ENCODE results near the gene PEF1.
A peak's percentile ranks its signal among the peaks of the same experiment; 100 is the strongest.

Gene PEF1

GRCh38 chr1:31671561-31672201 is 27.0 kb upstream of the PEF1 start:
- DNase-seq (ENCODE audit: low read depth in 2 of 3, low spot score in 2 of 3), result no peak

GRCh38 chr1:31671147-31671546 is 26.5 kb upstream of the PEF1 start:
- DNase-seq (ENCODE audit: low read depth in 2 of 3, low spot score in 2 of 3), result no peak

- DNase-seq (ENCODE audit: low read depth in 2 of 3, low spot score in 2 of 3), result no peak
Observed at GRCh38 chr1:31670593-31670964, 25.9 kb upstream of the PEF1 start.

- DNase-seq (ENCODE audit: low read depth in 2 of 3, low spot score in 2 of 3), result no peak
Observed at GRCh38 chr1:31669786-31670592, 25.3 kb upstream of the PEF1 start.

GRCh38 chr1:31669433-31669785 is 24.7 kb upstream of the PEF1 start:
- no peak for DNase-seq (ENCODE audit: low read depth in 2 of 3, low spot score in 2 of 3)

- DNase-seq (ENCODE audit: low read depth in 2 of 3, low spot score in 2 of 3), result no peak
Observed at GRCh38 chr1:31668303-31668883, 23.7 kb upstream of the PEF1 start.

- DNase-seq (ENCODE audit: low read depth in 2 of 3, low spot score in 2 of 3), result no peak
Observed at GRCh38 chr1:31667065-31667785, 22.5 kb upstream of the PEF1 start.

- DNase-seq (ENCODE audit: low read depth in 2 of 3, low spot score in 2 of 3), result no peak
Observed at GRCh38 chr1:31666263-31666963, 21.7 kb upstream of the PEF1 start.

GRCh38 chr1:31665234-31665878 is 20.7 kb upstream of the PEF1 start:
- DNase-seq (ENCODE audit: low read depth in 2 of 3, low spot score in 2 of 3), result no peak

GRCh38 chr1:31664528-31664927 is 19.9 kb upstream of the PEF1 start:
- DNase-seq (ENCODE audit: low read depth in 2 of 3, low spot score in 2 of 3), result no peak

GRCh38 chr1:31663622-31664452 is 19.2 kb upstream of the PEF1 start:
- DNase-seq (ENCODE audit: low read depth in 2 of 3, low spot score in 2 of 3), result peak; percentile 12 to 59 (median 49)

- no peak for DNase-seq (ENCODE audit: low read depth in 2 of 3, low spot score in 2 of 3)
Observed at GRCh38 chr1:31662463-31662862, 17.8 kb upstream of the PEF1 start.

GRCh38 chr1:31661856-31662255 is 17.2 kb upstream of the PEF1 start:
- no peak for DNase-seq (ENCODE audit: low read depth in 2 of 3, low spot score in 2 of 3)

GRCh38 chr1:31660871-31661455 is 16.3 kb upstream of the PEF1 start:
- DNase-seq (ENCODE audit: low read depth in 2 of 3, low spot score in 2 of 3), result no peak

- DNase-seq (ENCODE audit: low read depth in 2 of 3, low spot score in 2 of 3), result no peak
Observed at GRCh38 chr1:31659889-31660288, 15.2 kb upstream of the PEF1 start.

GRCh38 chr1:31658721-31659120 is 14.0 kb upstream of the PEF1 start:
- DNase-seq (ENCODE audit: low read depth in 2 of 3, low spot score in 2 of 3), result no peak

GRCh38 chr1:31657972-31658510 is 13.4 kb upstream of the PEF1 start:
- DNase-seq (ENCODE audit: low read depth in 2 of 3, low spot score in 2 of 3), result no peak

GRCh38 chr1:31657020-31657804 is 12.5 kb upstream of the PEF1 start:
- no peak for DNase-seq (ENCODE audit: low read depth in 2 of 3, low spot score in 2 of 3)

Measured in activated CD8-positive, alpha-beta memory T cell treated with anti-CD3 and anti-CD28 coated beads for 48 hours (primary cell).